Panc1 (cell line): ENCODE measurements around the gene LTC4S.

Experiments
- CTCF ChIP-seq: fragments of 450-650 bp; IDR thresholded peaks from 2 replicates; pipeline ENCODE4 v1.5.1; 2017; ENCODE audit warnings: mild to moderate bottlenecking
- POLR2AphosphoS5 ChIP-seq: IDR thresholded peaks from 2 replicates; pipeline ENCODE4 v1.6.1; 2012; ENCODE audit warnings: mild to moderate bottlenecking, low read depth, low read length, moderate library complexity
- SIN3A ChIP-seq: IDR thresholded peaks from 2 replicates; pipeline ENCODE4 v1.6.1; 2012; ENCODE audit warnings: low read depth, mild to moderate bottlenecking, low read length, moderate library complexity, borderline replicate concordance; ENCODE audit not compliant: insufficient read depth
- TCF7L2 ChIP-seq: IDR thresholded peaks from 2 replicates; pipeline ENCODE4 v1.6.1; 2011; ENCODE audit warnings: mild to moderate bottlenecking, low read depth, low read length, inconsistent platforms

GRCh38 chr5:179779826-179780225, 14.0 kb upstream of the LTC4S start:
- TF ChIP-seq CTCF (no peak), POLR2AphosphoS5 (no peak), TCF7L2 (no peak), SIN3A (no peak)
